WERI-Rb-1 (cell line): ENCODE data around the gene SDK2.

Source experiments
- DNase-seq: peaks from one replicate; pipeline ENCODE4 v3.0.0-alpha.2; 2020
- H3K27ac ChIP-seq: fragments of 250-450 bp; sonication (Bioruptor Pico); 2 replicates; pipeline ENCODE4 v1.5.1; 2020; ENCODE audit warnings: mild to moderate bottlenecking, moderate library complexity
- H3K27me3 ChIP-seq: fragments of 250-450 bp; sonication (Bioruptor Pico); 2 replicates; pipeline ENCODE4 v1.5.1; 2021; ENCODE audit warnings: mild to moderate bottlenecking, low read depth, moderate library complexity; ENCODE audit not compliant: insufficient read depth, severe bottlenecking
- H3K36me3 ChIP-seq: fragments of 250-450 bp; sonication (Bioruptor Pico); 2 replicates; pipeline ENCODE4 v1.5.1; 2020; ENCODE audit warnings: mild to moderate bottlenecking, moderate library complexity
- H3K4me3 ChIP-seq: 2 replicates; pipeline ENCODE4 v1.5.1; 2011; ENCODE audit warnings: low read depth, mild to moderate bottlenecking, control low read depth, low read length
- H3K9me3 ChIP-seq: fragments of 250-450 bp; sonication (Bioruptor Pico); 2 replicates; pipeline ENCODE4 v1.5.1; 2021; ENCODE audit warnings: mild to moderate bottlenecking, moderate library complexity; ENCODE audit not compliant: severe bottlenecking
- CTCF ChIP-seq: IDR thresholded peaks from 2 replicates; pipeline ENCODE4 v1.5.1; 2011; ENCODE audit warnings: low read depth, mild to moderate bottlenecking, control low read depth, inconsistent platforms, low read length

SDK2 gene

DNA sequence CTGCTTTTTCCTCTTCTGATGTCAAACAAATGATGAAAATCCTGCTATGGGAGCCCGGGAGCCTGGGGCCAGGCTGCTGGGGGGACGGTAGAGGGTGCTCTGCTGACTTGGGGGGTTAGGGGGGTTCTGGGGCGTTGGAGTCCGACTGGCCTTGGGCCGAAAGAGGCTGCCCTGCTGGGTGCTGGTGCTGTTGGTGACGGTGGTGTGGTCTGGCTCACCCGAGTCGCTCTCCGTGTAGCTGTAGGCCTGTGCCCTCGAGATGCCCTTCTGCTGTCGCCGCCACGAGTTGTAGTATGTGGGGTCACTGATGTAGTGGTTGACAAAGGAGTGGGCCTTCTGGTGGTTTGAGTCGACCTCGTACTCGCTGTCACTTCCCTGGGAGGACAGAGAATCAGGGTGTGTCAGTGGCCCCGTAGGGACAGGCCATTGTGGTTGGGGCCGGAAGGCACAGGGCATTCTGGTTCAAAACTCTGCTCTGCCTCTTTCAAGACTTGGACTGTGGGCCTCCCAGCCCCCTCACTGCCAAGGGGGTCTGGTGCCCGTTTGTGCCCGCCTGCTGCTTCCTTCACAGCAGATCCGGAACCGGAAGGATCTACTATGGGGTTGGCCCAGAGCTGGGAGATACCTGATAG, 305.6 kb downstream of the SDK2 start:
- H3K27ac ChIP-seq: no peak overlapping the region
- TF ChIP-seq CTCF: no peak
- no peak for DNase-seq
- peaks cover 3% of the 10 kb centered on the region; the same call in 1 of the 2 replicates for H3K36me3 ChIP-seq
- H3K4me3 ChIP-seq: no peak overlapping the region
- H3K9me3 ChIP-seq: no peaks in the 10 kb centered on the region
- H3K27me3 ChIP-seq: no peaks in the 10 kb centered on the region

- Histone ChIP-seq H3K27ac (no peak overlapping the region), H3K27me3 (no peaks in the 10 kb centered on the region), H3K9me3 (no peaks in the 10 kb centered on the region), H3K36me3 (peaks cover 3% of the 10 kb centered on the region; the same call in 1 of the 2 replicates), H3K4me3 (no peak overlapping the region)
- no peak for DNase-seq
- TF ChIP-seq CTCF: no peak
These were observed 306.2 kb downstream of the SDK2 start for GRCh38 chr17:73338050-73338521.

GRCh38 chr17:73337330-73337710, 306.9 kb downstream of the SDK2 start:
- Histone ChIP-seq H3K27ac (peak overlapping the region; percentile 38), H3K4me3 (no peak overlapping the region), H3K36me3 (peaks cover 3% of the 10 kb centered on the region; the same call in 1 of the 2 replicates), H3K27me3 (no peaks in the 10 kb centered on the region), H3K9me3 (no peaks in the 10 kb centered on the region)
- no peak for TF ChIP-seq CTCF
- DNase-seq: no peak

DNA sequence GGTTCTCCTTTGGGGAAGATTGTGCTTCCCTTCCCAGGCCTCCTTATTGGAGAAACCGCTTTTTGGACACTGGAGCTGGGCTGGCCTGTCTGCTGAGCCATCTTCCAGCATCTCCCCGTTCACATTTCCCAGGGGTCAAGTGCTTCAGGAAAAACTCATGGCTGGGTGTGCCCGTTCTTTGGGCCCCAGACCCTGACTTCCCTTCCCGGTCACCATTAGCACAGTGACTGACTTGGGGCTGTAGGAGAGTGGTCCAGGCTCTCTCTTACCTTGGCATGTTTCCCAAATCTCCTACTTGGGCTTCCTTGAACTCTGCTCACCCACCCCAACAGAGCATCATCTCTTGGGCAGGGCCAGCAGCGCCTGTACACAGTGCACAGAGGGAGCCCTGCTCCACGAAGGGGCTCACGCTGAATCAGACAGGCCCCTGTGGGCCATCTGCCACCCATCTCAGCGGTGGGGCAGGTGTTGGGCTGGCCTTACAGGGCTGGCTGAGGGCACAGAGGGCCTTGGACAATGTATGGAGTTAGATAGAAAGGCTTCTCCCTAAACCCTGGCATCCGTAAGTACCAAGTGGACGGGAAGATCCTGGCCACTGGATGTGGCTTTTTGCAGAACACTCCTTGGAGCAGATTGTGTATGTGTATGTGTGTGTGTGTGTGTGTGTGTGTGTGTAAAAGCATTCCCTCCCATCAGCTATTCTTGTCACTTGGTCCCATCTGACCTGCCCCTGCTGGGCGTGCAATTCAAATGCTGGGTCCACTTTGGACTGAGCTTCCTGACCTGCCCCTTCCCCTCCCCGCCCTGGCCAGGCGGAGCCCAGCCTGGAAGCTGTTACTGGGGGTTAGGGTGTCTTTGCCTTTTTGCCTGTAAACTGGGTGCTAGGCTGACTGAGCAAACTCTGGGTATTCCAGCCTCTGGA, 307.6 kb downstream of the SDK2 start:
- TF ChIP-seq CTCF: no peak
- Histone ChIP-seq H3K27me3 (no peaks in the 10 kb centered on the region), H3K4me3 (no peak overlapping the region), H3K36me3 (peaks cover 3% of the 10 kb centered on the region; the same call in 1 of the 2 replicates), H3K9me3 (no peaks in the 10 kb centered on the region), H3K27ac (peak overlapping the region; percentile 38)
- DNase-seq: peak; percentile 69

DNA sequence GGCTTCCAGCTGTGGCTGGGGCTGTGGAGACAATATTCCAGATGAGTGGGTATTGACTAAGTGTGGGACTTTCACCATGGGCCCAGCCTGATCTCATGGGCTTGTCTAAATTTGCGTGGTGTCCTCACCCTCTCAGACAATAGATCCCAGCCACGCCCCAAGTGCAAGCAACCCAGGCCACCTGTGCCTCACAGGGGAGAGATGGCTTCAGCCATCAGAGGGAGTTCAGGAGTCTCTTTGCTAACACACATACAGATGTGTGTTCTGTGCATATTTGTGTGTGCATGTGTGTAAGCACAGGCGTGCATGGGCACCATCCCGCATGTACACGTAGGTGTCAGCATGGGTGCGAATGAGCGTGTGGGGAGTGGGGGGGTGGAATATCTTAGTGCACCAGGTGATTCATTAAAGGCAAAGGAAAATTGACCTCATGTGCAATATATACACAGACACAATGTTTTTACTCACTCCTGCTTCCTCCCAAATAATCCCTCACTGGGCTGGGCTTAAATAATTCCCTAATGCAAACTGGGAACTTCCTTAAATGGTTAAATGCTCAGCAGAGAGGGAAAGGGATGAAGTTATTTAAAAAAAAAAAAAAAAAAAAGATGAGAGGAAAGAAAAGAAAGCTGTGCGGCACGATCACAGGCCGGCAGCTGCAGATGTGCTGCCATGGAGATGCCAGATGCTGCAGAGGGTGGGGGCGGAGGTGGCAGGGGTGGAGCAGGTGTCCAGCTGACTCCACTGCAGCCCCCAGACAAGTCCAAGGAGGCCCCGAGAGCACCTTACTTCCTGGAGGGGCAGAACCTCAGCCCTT, 308.4 kb downstream of the SDK2 start:
- H3K4me3 ChIP-seq: no peak overlapping the region
- DNase-seq: peak; percentile 6
- TF ChIP-seq CTCF: no peak
- no peaks in the 10 kb centered on the region for H3K27me3 ChIP-seq
- no peaks in the 10 kb centered on the region for H3K9me3 ChIP-seq
- no peak overlapping the region for H3K27ac ChIP-seq
- H3K36me3 ChIP-seq: peaks cover 3% of the 10 kb centered on the region; the same call in 1 of the 2 replicates
